ENCODE measurements around the gene LRRC4C.

DNA sequence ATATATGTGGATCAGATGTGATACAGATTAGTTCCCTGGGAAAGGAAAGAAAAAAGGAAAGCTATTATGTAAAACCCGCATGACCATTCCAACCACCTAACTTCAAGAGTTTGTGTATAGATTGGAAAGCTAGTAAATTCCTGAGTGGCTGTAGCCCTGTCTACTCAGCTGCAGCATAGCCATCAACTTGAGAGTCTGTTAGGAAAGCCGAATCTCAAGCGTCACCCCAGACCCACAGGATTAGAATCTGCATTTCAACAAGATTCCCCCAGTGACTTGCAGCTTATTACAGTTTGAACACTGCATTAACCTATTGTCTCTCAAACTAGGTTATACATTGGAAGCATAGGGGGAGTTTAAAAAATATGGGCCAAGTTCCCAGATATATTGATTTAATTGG is 921.7 kb downstream of the LRRC4C start:
- TF ChIP-seq, protein P1, sequence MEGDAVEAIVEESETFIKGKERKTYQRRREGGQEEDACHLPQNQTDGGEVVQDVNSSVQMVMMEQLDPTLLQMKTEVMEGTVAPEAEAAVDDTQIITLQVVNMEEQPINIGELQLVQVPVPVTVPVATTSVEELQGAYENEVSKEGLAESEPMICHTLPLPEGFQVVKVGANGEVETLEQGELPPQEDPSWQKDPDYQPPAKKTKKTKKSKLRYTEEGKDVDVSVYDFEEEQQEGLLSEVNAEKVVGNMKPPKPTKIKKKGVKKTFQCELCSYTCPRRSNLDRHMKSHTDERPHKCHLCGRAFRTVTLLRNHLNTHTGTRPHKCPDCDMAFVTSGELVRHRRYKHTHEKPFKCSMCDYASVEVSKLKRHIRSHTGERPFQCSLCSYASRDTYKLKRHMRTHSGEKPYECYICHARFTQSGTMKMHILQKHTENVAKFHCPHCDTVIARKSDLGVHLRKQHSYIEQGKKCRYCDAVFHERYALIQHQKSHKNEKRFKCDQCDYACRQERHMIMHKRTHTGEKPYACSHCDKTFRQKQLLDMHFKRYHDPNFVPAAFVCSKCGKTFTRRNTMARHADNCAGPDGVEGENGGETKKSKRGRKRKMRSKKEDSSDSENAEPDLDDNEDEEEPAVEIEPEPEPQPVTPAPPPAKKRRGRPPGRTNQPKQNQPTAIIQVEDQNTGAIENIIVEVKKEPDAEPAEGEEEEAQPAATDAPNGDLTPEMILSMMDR (IDR thresholded peaks at IDR 0.05) = no peak
- TF ChIP-seq POLR2AphosphoS5 (IDR thresholded peaks at IDR 0.05) (no peak), EP300 (IDR thresholded peaks at IDR 0.05) (no peak), POLR2A (IDR thresholded peaks at IDR 0.05) (no peak)

Data from gastroesophageal sphincter (tissue), 3 donors.